HG02798 (cell line): ENCODE results near the gene C6orf120.

ENCODE experiments used
- ATAC-seq: cut with Tn5 transposase; IDR thresholded peaks from one replicate; pipeline ENCODE4 v1.9.1; 2021; ENCODE audit warnings: mild to moderate bottlenecking; ENCODE audit not compliant: unreplicated experiment, poor library complexity

C6orf120 gene

DNA sequence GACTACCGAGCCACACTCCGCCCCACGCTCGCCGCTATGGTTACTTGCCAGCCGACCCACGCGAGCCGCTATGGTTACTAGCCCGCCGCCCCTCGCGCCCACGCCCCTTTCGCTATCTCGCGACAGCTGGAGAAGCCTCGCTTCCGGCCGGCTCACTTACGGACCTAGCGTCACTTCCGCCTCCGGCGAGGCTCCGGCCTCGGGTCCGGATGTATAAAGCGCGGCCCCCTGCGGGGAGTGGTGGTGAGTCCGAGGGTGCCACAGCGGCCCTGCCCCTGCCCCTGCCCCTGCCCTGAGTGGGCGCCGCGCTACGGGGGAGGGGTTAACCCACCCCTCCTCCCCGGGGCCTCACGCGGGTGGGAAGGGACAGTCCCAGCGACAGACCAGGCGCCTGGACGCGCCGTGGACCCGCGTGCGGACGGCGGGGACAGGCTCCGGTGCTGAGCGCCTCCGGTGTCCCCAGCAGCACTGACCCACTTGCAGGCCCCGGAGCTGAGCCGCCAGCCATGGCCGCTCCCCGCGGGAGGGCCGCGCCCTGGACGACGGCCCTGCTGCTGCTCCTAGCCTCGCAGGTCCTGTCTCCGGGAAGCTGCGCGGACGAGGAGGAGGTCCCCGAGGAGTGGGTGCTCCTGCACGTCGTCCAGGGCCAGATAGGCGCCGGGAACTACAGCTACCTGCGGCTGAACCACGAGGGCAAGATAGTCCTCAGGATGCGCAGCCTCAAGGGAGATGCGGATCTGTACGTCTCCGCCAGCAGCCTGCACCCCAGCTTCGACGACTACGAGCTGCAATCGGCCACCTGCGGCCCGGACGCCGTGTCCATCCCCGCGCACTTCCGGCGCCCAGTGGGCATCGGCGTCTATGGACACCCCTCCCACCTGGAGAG, at the start of gene C6orf120, which contains the start of gene WDR27:
TSS of gene C6orf120 (plus strand) at position 173 of the 886 bp plus-strand sequence. CDS start at position 507, 334 bp downstream.
TSS of gene WDR27 (minus strand) at position 76 of the 886 bp plus-strand sequence. CDS start 13,024 bp downstream, outside the sequence.
- peak; percentile 95 for ATAC-seq

DNA sequence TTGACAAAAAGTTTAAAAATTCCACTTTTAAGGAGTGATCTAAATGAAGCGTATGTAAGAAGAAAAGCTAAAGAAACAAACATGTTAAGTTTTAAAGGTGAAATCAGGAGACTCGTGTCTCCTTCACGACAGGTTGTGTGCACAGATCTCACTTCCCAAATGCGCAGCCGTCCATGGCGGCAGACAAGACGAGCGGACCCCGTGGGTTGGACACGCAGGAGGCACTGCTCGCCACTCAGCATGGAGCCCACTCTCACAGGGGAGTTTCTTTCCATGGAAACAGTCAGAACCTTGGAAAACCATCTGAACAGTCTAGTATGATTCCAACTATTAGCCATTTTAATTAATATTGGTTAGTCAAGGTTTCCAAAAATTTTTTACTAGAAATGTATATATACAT, 49.0 kb upstream of the C6orf120 start:
- no peak for ATAC-seq

DNA sequence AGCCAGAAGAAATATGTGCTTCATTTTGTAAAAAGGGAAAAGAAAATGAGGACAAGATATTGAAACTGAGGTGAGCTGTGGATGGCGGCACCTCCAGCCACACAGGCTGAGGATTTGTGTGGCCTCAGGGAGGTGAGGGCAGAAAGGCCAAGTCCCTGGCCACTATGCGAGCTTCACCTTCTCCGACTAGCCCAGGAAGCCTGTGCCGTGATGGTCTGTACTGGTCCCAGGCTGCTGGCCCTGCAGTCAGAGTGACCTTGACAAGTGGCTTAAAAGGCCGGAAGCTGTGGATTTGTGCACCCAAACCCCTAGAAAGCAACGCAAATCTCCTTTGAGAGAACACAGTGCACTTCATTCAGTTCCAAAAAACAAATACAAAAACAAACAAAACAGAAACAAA, 48.2 kb upstream of the C6orf120 start:
- no peak for ATAC-seq

GRCh38 chr6:169654598-169655391, 47.1 kb upstream of the C6orf120 start:
- peak; percentile 96 for ATAC-seq

DNA sequence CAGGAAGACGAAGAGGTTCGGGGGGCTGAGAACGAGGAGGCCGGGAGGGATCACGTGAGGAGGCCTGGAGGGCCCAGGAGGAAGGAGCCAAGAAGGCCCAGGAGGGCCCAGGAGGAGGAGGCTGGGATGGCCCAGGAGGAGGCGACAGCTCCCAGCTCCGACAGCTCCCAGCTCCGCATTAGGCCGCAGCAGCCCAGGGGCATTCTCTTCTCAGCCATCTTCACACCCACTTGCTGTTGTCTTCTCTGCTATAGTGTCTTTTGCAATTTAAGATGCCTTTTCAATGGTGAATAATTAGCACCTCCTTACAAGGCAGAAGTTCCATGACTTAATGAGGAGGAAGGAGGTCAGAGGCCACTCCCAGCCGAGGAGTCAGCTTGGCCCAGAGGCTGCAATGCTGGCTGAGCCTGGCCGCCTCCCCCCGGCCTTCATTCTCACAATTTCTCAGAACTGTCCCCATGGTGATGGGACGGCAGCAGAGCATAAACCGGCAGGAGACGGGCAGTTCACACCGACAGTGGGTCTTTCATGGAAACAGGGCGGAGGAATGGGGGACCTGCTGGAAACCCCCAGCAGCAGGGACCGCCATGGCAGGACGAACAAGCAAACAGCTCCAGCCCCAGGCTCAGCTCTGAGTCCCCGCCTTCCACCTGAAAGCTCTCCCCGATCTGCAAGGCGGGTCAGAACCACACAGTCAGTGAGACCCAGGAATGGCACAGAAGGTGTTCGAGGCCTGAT, 45.2 kb upstream of the C6orf120 start:
- ATAC-seq: no peak

GRCh38 chr6:169657284-169657610, 44.7 kb upstream of the C6orf120 start:
- no peak for ATAC-seq

DNA sequence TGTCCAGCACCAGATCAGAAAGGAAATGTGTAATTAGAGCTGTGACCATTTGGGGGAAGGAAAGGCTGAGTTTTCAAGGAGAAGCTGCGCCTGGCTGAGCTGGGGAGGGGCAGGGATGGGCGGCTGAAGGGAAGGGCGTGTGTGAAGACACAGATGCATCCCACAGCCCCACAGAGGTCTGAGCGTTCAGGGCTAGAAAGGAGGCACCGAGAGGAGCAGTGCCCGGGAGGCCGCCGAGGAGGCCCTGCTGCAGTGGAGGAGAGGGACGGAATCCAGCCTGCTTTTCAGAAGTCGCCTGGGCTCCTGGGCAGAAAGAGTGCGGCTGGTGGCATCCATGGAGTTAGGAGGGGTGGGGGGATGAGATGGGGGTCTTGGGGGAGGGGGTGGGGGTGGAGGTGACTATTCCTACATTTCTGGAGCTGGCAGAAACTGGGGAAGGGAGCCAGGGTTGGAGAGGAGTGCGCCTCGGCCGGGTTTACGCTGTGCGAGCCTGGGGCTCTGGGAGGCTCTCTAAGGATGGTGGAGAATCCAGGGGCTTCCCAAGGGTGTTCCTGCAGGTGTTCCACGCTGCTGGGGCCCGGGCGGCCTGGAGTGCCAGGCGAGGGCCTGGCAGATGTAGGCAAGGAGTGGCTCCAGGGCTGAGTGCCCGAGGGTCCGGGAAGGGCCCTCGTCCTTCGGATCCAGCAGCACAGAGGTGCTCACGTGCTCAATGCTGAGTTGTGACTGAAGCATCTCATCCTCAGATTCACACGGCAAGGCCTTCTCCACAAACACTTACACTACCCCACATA, 41.9 kb upstream of the C6orf120 start:
- ATAC-seq: no peak

- ATAC-seq: no peak
These were observed 41.1 kb upstream of the C6orf120 start for GRCh38 chr6:169660751-169661390.

GRCh38 chr6:169661391-169661756, 40.6 kb upstream of the C6orf120 start:
- ATAC-seq: no peak

DNA sequence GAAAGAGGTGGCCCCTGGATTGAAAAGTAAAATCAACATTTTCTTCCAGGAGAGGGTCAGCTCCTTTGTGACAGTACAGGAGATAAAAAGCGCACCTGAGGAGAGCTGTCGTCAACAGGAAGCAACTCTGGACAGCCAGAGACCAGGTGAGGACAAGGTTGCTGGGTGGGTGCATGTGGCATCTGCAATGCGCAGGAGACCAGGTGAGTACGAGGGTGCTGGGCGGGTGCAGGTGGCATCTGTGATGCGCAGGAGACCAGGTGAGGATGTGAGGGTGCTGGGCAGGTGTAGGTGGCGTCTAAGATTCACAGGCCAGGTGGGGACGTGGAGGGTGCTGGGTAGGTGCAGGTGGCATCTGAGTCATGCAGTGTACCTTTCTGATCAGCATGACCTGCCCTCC, 38.5 kb upstream of the C6orf120 start:
- no peak for ATAC-seq

GRCh38 chr6:169664227-169664626, 37.7 kb upstream of the C6orf120 start:
- ATAC-seq: no peak

GRCh38 chr6:169665289-169665688, 36.6 kb upstream of the C6orf120 start:
- no peak for ATAC-seq

GRCh38 chr6:169666441-169666840, 35.5 kb upstream of the C6orf120 start:
- no peak for ATAC-seq

DNA sequence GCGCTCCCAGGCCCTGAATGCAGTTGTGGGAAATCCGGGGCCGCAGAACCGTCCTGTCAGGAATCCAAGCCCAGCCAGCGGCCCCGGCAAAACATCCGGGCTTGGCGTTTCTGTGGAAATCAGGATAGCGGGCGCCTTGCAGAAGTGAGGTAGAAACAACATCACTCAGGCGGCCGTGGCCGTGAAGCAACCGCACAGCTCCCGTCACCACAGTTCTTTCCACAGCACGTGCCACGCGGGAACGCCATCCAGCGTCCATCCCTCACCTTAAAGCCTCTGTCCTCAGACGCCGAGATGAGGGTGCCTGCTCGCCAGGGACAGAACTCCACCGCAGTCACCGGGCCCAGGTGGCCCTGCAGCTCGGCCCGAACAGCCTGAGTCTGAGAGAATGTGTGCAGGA, 34.2 kb upstream of the C6orf120 start:
- ATAC-seq: no peak

DNA sequence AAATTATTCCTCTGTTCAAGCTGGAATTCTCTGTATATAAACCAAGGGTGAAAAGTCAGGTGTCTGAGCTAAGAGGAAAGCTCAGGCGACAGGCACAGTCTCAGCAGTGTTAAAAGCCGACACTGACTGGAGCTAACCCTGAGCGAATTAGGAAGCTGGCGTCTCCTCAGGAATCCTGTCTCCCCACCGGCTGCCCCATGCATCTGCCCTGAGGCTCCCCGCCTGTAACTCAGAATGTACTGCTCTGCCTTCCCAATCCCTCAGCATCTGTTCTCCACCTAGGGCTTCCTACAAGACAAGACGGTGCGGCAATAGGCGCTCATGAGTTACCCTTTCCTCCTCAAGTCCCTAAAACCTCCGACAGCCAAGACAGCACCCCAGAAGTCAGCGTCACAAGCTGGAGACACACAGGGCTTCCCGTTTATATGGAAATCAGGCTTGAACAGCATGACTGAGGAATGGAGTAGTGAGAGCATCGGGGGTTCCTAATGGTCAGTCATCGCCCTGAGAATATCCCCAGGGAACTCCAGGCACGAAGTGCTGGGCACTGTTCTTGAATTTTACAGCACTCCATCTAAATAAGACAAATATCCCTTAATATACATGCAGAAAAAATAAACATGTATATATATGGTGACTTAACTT, 33.6 kb upstream of the C6orf120 start:
- no peak for ATAC-seq

- ATAC-seq: no peak
These were observed 32.8 kb upstream of the C6orf120 start for GRCh38 chr6:169669147-169669546.

DNA sequence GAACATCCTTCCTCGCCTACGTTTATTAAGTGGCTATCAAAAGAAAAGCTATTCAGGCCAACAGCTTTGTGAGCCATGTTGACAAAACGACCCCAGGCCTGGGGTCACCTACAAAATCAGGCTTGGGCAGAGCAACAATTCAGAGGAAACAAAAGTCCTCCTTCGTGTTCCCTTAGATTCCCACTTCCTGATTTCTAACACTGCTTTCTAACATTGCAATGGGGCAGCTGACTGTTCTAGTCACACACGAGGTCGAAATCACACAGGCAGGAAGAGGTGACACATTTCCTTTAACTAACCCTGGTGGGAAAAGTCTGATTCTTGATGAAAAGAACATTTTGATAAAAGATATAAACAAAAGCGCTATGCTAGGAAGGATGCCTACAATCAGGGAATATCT, 32.0 kb upstream of the C6orf120 start:
- no peak for ATAC-seq

- no peak for ATAC-seq
These were observed 30.4 kb upstream of the C6orf120 start for GRCh38 chr6:169671563-169671962.

GRCh38 chr6:169675011-169675410, 26.9 kb upstream of the C6orf120 start:
- ATAC-seq: no peak
